WERI-Rb-1 (cell line): Measurements from ENCODE around the gene CNIH2.

Source experiments
- DNase-seq: peaks from one replicate; pipeline ENCODE4 v3.0.0-alpha.2; 2020
- H3K27ac ChIP-seq: fragments of 250-450 bp; sonication (Bioruptor Pico); 2 replicates; pipeline ENCODE4 v1.5.1; 2020; ENCODE audit warnings: mild to moderate bottlenecking, moderate library complexity
- H3K27me3 ChIP-seq: fragments of 250-450 bp; sonication (Bioruptor Pico); 2 replicates; pipeline ENCODE4 v1.5.1; 2021; ENCODE audit warnings: mild to moderate bottlenecking, low read depth, moderate library complexity; ENCODE audit not compliant: insufficient read depth, severe bottlenecking
- H3K36me3 ChIP-seq: fragments of 250-450 bp; sonication (Bioruptor Pico); 2 replicates; pipeline ENCODE4 v1.5.1; 2020; ENCODE audit warnings: mild to moderate bottlenecking, moderate library complexity
- H3K4me3 ChIP-seq: 2 replicates; pipeline ENCODE4 v1.5.1; 2011; ENCODE audit warnings: low read depth, mild to moderate bottlenecking, control low read depth, low read length
- H3K9me3 ChIP-seq: fragments of 250-450 bp; sonication (Bioruptor Pico); 2 replicates; pipeline ENCODE4 v1.5.1; 2021; ENCODE audit warnings: mild to moderate bottlenecking, moderate library complexity; ENCODE audit not compliant: severe bottlenecking
- CTCF ChIP-seq: IDR thresholded peaks from 2 replicates; pipeline ENCODE4 v1.5.1; 2011; ENCODE audit warnings: low read depth, mild to moderate bottlenecking, control low read depth, inconsistent platforms, low read length

CNIH2 gene

GRCh38 chr11:66332371-66333219, 54.6 kb downstream of the CNIH2 start:
- TF ChIP-seq CTCF, result no peak
- no peak for DNase-seq
- no peak overlapping the region for H3K4me3 ChIP-seq
- H3K27me3 ChIP-seq, result no peaks in the 10 kb centered on the region
- H3K27ac ChIP-seq, result no peak overlapping the region
- no peaks in the 10 kb centered on the region for H3K9me3 ChIP-seq
- H3K36me3 ChIP-seq, result peaks cover 8% of the 10 kb centered on the region

- no peak for TF ChIP-seq CTCF
- H3K27me3 ChIP-seq, result no peaks in the 10 kb centered on the region
- peaks cover 8% of the 10 kb centered on the region for H3K36me3 ChIP-seq
- no peak overlapping the region for H3K27ac ChIP-seq
- no peak for DNase-seq
- no peaks in the 10 kb centered on the region for H3K9me3 ChIP-seq
- H3K4me3 ChIP-seq, result no peak overlapping the region
Measured at GRCh38 chr11:66333220-66333877, 55.4 kb downstream of the CNIH2 start.
